HG02840 (cell line): ENCODE results near the gene PLA2G4A.

Experiments used
- ATAC-seq: cut with Tn5 transposase; IDR thresholded peaks from one replicate; pipeline ENCODE4 v1.9.1; 2021; ENCODE audit warnings: mild to moderate bottlenecking, moderate library complexity, moderate number of reproducible peaks; ENCODE audit not compliant: unreplicated experiment, low FRiP score

The PLA2G4A gene

GRCh38 chr1:186869526-186870228 is 40.9 kb downstream of the PLA2G4A start:
- ATAC-seq: no peak

- ATAC-seq: no peak
These were observed 43.0 kb downstream of the PLA2G4A start for GRCh38 chr1:186871784-186872183.

- ATAC-seq: no peak
These were observed 43.5 kb downstream of the PLA2G4A start for GRCh38 chr1:186872291-186872690.

GRCh38 chr1:186873687-186874086 is 44.9 kb downstream of the PLA2G4A start:
- no peak for ATAC-seq

- ATAC-seq: no peak
These were observed 47.4 kb downstream of the PLA2G4A start for GRCh38 chr1:186875896-186876835.

- ATAC-seq: no peak
These were observed 49.6 kb downstream of the PLA2G4A start for GRCh38 chr1:186878356-186878755.

GRCh38 chr1:186880982-186881381 is 52.2 kb downstream of the PLA2G4A start:
- no peak for ATAC-seq

- no peak for ATAC-seq
These were observed 53.8 kb downstream of the PLA2G4A start for GRCh38 chr1:186882372-186883134.

GRCh38 chr1:186884251-186884650 is 55.5 kb downstream of the PLA2G4A start:
- ATAC-seq: no peak

GRCh38 chr1:186887203-186887602 is 58.5 kb downstream of the PLA2G4A start:
- ATAC-seq: no peak

- ATAC-seq: no peak
These were observed 59.6 kb downstream of the PLA2G4A start for GRCh38 chr1:186888367-186888766.

GRCh38 chr1:186892936-186893335 is 64.2 kb downstream of the PLA2G4A start:
- ATAC-seq: no peak

- no peak for ATAC-seq
These were observed 65.7 kb downstream of the PLA2G4A start for GRCh38 chr1:186894415-186894814.

- ATAC-seq: no peak
These were observed 67.5 kb downstream of the PLA2G4A start for GRCh38 chr1:186896211-186896610.

GRCh38 chr1:186897008-186897407 is 68.3 kb downstream of the PLA2G4A start:
- ATAC-seq: no peak

GRCh38 chr1:186899577-186899976 is 70.8 kb downstream of the PLA2G4A start:
- ATAC-seq: peak; percentile 55

- no peak for ATAC-seq
These were observed 71.2 kb downstream of the PLA2G4A start for GRCh38 chr1:186899977-186900376.

GRCh38 chr1:186900539-186901237 is 71.9 kb downstream of the PLA2G4A start:
- ATAC-seq: no peak

GRCh38 chr1:186901631-186902030 is 72.9 kb downstream of the PLA2G4A start:
- no peak for ATAC-seq
